ENCODE measurements around the gene SCAMP1. TPM values are rescaled to one million over a fixed set of nuclear protein-coding genes. Genes with fewer than 3 reads are reported as not detected.

SCAMP1 gene
- total and polyA plus RNA-seq, 4 experiments from 2014 or later = 28.9 to 38.3 (median 31.7) TPM

DNA sequence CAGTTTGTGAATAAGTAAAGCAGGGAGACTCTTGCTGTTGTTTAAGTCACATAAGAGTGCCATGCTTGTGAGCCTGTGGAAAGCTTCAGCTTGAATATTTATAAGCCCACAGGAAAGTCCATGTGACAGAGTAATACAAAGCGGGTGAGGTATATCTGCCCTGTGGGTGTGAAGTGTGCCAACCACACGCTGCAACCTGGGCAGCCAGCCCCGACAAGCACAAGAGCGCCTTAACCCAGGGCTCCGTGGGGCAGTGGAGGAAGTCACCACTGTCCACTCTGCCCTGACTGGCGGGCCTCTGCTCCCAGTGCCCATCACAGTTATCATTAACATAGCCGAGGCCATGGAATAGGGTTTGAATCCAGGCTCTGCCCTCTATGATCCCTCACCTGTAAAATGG is 132.2 kb downstream of the SCAMP1 start:
- no peak for DNase-seq
- H3K4me1 Mint-ChIP-seq = no peaks in the 10 kb centered on the region
- H3K9me3 Mint-ChIP-seq = peaks cover 0 to 2% (median 0%) of the 10 kb centered on the region in 8 donors
- intact Hi-C loops (cut with micrococcal nuclease) = no loop called here
- Histone ChIP-seq H3K9me3 (ENCODE audit: control insufficient read depth in 1 of 2, low read length in 2 of 2) (no peaks in the 10 kb centered on the region), H3K27ac (ENCODE audit: low read depth, low read length) (no peak overlapping the region), H3K27me3 (ENCODE audit: insufficient read depth, low read length) (no peaks in the 10 kb centered on the region), H3K36me3 (ENCODE audit: insufficient read depth, low read length) (no peaks in the 10 kb centered on the region), H3K4me3 (ENCODE audit: low read length in 2 of 2) (no peak overlapping the region), H3K4me1 (ENCODE audit: insufficient read depth, low read length) (no peaks in the 10 kb centered on the region)
- no peak overlapping the region for H3K27ac Mint-ChIP-seq
- H3K36me3 Mint-ChIP-seq = peaks cover 5 to 19% of the 10 kb centered on the region in 2 donors
- no peak overlapping the region for H3K4me3 Mint-ChIP-seq
- CTCF ChIA-PET (ENCODE audit: partially characterized antibody) = no interaction called here
- H3K27me3 Mint-ChIP-seq = peaks cover 0 to 3% of the 10 kb centered on the region in 2 donors
- POLR2A ChIA-PET (ENCODE audit: partially characterized antibody) = no interaction called here

DNA sequence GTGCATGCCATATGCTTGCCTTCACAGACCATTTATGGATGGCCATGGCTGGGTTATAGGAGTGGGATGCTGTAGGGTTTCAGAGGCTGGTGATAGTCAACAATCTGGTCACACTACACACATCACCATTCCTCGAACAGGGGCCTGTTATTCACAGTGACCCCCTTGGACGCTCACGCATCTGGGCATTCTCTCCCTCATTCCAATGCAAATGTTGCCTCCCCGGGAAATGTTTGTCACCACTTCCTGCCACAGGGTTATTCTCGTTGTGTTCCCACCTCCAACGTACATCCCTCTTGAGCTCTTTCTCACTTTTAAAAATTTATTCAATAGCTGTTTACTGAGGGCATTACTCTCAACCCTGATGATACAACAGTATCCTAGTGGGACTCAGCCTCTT is 135.4 kb downstream of the SCAMP1 start:
- H3K9me3 Mint-ChIP-seq = peaks cover 0 to 2% (median 0%) of the 10 kb centered on the region in 8 donors
- CTCF ChIA-PET (ENCODE audit: partially characterized antibody) = interaction anchor here (1.2 kb wide), 2 partner anchors 10 to 28 kb away, joined by 3 read pairs; no protein-coding TSS in a partner anchor

DNA sequence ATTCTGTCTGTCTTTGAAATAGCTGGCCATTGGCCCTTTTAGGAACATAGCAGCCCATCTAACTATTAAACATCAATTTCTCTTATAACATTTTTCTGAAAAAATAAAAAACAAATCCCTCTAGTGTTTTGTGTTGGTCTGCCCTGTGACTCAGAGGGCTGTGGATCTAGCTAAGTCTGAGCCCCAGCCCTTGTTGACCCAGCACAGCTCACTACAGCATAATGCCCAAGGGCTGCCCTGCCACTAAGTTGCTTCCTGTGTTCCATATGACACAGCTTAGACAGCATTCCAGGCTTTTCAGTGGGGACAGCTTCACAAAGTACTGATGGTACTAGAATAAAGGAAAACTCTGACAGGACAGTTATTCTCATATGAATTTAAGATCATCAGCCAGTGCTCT is 136.0 kb downstream of the SCAMP1 start:
- Histone ChIP-seq H3K4me3 (ENCODE audit: low read length in 2 of 2) (no peak overlapping the region), H3K27me3 (ENCODE audit: insufficient read depth, low read length) (no peaks in the 10 kb centered on the region), H3K4me1 (ENCODE audit: insufficient read depth, low read length) (no peaks in the 10 kb centered on the region), H3K27ac (ENCODE audit: low read depth, low read length) (no peak overlapping the region), H3K9me3 (ENCODE audit: control insufficient read depth in 1 of 2, low read length in 2 of 2) (no peaks in the 10 kb centered on the region), H3K36me3 (ENCODE audit: insufficient read depth, low read length) (no peaks in the 10 kb centered on the region)
- intact Hi-C loops (cut with micrococcal nuclease) = no loop called here
- POLR2A ChIA-PET (ENCODE audit: partially characterized antibody) = no interaction called here
- H3K27ac Mint-ChIP-seq = peak overlapping the region in 1 of 7 donors; percentile 50
- no peak overlapping the region for H3K4me3 Mint-ChIP-seq
- H3K27me3 Mint-ChIP-seq = peaks cover 17 to 29% of the 10 kb centered on the region in 2 donors
- CTCF ChIA-PET (ENCODE audit: partially characterized antibody) = interaction anchor here (1.2 kb wide), 2 partner anchors 9 to 28 kb away, joined by 3 read pairs; no protein-coding TSS in a partner anchor
- no peaks in the 10 kb centered on the region for H3K36me3 Mint-ChIP-seq
- H3K4me1 Mint-ChIP-seq = no peaks in the 10 kb centered on the region
- H3K9me3 Mint-ChIP-seq = peaks cover 0 to 2% (median 0%) of the 10 kb centered on the region in 8 donors
- no peak for DNase-seq

More for the DNA sequence above, 135.4 kb downstream of the SCAMP1 start:
- no peaks in the 10 kb centered on the region for H3K4me1 Mint-ChIP-seq
- H3K4me3 Mint-ChIP-seq = no peak overlapping the region
- H3K27ac Mint-ChIP-seq = peak overlapping the region in 1 of 7 donors; percentile 50
- peaks cover 17 to 26% of the 10 kb centered on the region in 2 donors for H3K27me3 Mint-ChIP-seq
- intact Hi-C loops (cut with micrococcal nuclease) = no loop called here
- no peak overlapping the region for H3K27ac ChIP-seq (ENCODE audit: low read depth, low read length)
- no peaks in the 10 kb centered on the region for H3K9me3 ChIP-seq (ENCODE audit: control insufficient read depth in 1 of 2, low read length in 2 of 2)
- DNase-seq = no peak
- no peaks in the 10 kb centered on the region for H3K36me3 ChIP-seq (ENCODE audit: insufficient read depth, low read length)
- no peak overlapping the region for H3K4me3 ChIP-seq (ENCODE audit: low read length in 2 of 2)
- H3K27me3 ChIP-seq (ENCODE audit: insufficient read depth, low read length) = no peaks in the 10 kb centered on the region
- POLR2A ChIA-PET (ENCODE audit: partially characterized antibody) = no interaction called here
- H3K36me3 Mint-ChIP-seq = peaks cover 0 to 2% of the 10 kb centered on the region in 2 donors
- no peaks in the 10 kb centered on the region for H3K4me1 ChIP-seq (ENCODE audit: insufficient read depth, low read length)

DNA sequence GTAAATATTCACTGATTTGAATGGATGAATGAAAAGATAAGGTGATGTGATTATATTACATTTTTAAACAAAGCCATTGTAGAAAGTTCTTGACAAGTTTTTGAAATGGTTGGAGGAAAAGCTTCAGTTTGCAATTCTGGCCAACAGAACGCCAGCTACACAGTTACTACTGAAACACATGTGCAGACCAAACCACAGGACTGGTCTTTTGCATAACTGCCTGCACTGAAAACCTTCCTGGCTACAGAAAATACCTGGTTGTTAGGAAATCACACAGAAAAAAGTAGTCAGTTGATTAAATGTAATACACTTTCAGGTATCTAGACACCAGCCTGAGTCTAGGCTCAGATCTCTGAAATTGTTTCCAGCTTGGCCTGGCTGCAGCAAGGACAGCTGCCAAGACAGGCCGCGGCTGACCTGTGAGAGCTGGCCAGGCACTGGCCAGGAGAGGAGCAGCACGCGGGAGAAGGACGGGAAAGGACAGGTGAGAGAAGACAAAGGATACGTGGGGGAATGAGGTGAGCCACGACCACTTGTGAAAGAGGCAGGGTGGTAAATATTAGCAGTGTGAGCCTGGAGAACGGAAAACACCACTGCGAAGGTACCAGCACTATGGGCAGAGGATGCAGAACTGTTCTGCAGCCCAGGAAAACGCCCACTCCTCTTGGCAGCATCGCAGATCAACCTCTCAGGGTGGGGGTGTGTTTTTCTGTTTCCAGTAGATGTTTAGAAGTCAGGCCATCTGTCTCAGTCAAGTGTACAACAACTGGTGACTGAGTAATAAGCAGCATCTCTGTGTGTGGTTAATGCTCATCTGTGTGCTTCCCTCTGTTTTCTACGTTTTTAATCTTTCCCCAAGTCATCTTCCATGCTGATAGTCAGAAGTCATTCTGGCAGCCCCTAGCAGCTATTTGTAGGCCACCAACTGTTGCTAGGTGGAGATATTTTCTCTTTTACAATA is 137.4 kb downstream of the SCAMP1 start:
- Mint-ChIP-seq H3K9me3 (peaks cover 0 to 2% (median 0%) of the 10 kb centered on the region in 8 donors), H3K36me3 (no peaks in the 10 kb centered on the region), H3K4me3 (no peak overlapping the region), H3K4me1 (no peaks in the 10 kb centered on the region), H3K27me3 (peaks cover 23 to 38% of the 10 kb centered on the region in 2 donors), H3K27ac (no peak overlapping the region)
- Histone ChIP-seq H3K4me1 (ENCODE audit: insufficient read depth, low read length) (no peaks in the 10 kb centered on the region), H3K9me3 (ENCODE audit: control insufficient read depth in 1 of 2, low read length in 2 of 2) (no peaks in the 10 kb centered on the region), H3K36me3 (ENCODE audit: insufficient read depth, low read length) (no peaks in the 10 kb centered on the region), H3K27me3 (ENCODE audit: insufficient read depth, low read length) (peaks cover 9% of the 10 kb centered on the region), H3K27ac (ENCODE audit: low read depth, low read length) (no peak overlapping the region), H3K4me3 (ENCODE audit: low read length in 2 of 2) (no peak overlapping the region)
- intact Hi-C loops (cut with micrococcal nuclease) = no loop called here
- POLR2A ChIA-PET (ENCODE audit: partially characterized antibody) = no interaction called here
- DNase-seq = no peak
- CTCF ChIA-PET (ENCODE audit: partially characterized antibody) = no interaction called here

DNA sequence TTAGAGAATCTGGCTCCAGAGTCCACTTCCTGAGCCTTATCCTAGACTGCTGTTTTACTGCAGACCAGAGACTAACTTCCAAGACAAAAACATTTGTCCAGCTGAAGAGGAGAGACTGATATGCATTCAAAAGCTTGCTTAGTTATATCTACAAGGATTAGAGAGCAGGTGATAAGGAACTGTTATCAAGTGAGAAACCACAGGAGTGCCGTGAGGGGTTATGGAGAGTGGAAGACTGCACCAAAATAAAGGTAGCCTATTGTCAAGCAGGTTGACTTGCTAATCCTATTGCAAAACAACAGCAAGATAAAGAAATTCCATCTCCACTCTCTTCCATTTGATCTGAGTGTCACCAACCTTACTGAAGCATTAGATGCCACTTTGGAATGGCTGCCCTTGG is 139.1 kb downstream of the SCAMP1 start:
- no peak overlapping the region for H3K4me3 Mint-ChIP-seq
- intact Hi-C loops (cut with micrococcal nuclease) = no loop called here
- ChIA-PET CTCF (ENCODE audit: partially characterized antibody) (no interaction called here), POLR2A (ENCODE audit: partially characterized antibody) (no interaction called here)
- peaks cover 0 to 2% (median 0%) of the 10 kb centered on the region in 8 donors for H3K9me3 Mint-ChIP-seq
- DNase-seq = no peak
- no peaks in the 10 kb centered on the region for H3K36me3 Mint-ChIP-seq
- H3K4me1 Mint-ChIP-seq = no peaks in the 10 kb centered on the region
- H3K4me1 ChIP-seq (ENCODE audit: insufficient read depth, low read length) = no peaks in the 10 kb centered on the region
- H3K27ac Mint-ChIP-seq = no peak overlapping the region
- no peak overlapping the region for H3K4me3 ChIP-seq (ENCODE audit: low read length in 2 of 2)
- no peak overlapping the region for H3K27ac ChIP-seq (ENCODE audit: low read depth, low read length)
- no peaks in the 10 kb centered on the region for H3K36me3 ChIP-seq (ENCODE audit: insufficient read depth, low read length)
- H3K27me3 Mint-ChIP-seq = peaks cover 23 to 45% of the 10 kb centered on the region in 2 donors
- no peaks in the 10 kb centered on the region for H3K9me3 ChIP-seq (ENCODE audit: control insufficient read depth in 1 of 2, low read length in 2 of 2)
- H3K27me3 ChIP-seq (ENCODE audit: insufficient read depth, low read length) = peaks cover 10% of the 10 kb centered on the region

DNA sequence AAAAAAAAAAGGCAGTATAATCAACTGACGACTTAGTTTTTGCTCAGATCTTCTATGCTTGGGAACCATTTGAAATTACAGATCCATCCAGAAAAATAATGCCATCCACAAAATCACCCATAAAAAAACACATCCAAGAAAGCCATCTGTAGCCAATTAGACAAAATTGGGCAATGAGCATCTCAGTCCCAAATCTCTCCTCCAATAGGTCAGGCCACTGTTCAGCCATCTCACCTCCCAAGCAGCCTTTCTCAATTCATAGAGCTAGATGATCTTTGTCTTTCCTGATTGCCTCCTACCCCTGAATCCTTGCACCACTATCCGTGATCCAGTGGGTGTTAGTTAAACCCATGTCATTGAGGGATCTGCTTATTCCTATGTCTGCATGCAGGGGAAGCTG is 139.6 kb downstream of the SCAMP1 start:
- no peak overlapping the region for H3K4me3 Mint-ChIP-seq

DNA sequence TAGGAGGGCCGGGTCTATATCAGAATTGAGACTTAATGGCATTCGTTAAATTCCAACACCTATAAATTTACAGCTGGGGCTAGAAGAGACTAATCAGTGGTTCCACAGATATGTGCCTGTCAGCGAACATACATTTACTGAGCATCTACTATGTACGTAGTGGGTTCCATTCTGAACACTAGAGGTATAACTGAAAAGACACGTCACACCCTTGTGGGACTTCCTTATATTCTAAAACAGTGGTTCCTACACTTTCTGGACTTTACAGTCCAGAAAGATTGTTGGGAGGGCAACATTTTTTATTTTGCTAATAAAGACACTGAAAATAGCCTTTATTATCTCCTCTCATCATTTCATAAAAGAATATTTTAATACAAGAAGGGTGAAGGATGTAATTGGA is 140.5 kb downstream of the SCAMP1 start:
- H3K4me3 Mint-ChIP-seq = no peak overlapping the region
- Histone ChIP-seq H3K27ac (ENCODE audit: low read depth, low read length) (no peak overlapping the region), H3K4me3 (ENCODE audit: low read length in 2 of 2) (no peak overlapping the region), H3K9me3 (ENCODE audit: control insufficient read depth in 1 of 2, low read length in 2 of 2) (no peaks in the 10 kb centered on the region), H3K4me1 (ENCODE audit: insufficient read depth, low read length) (no peaks in the 10 kb centered on the region), H3K27me3 (ENCODE audit: insufficient read depth, low read length) (peaks cover 10% of the 10 kb centered on the region), H3K36me3 (ENCODE audit: insufficient read depth, low read length) (no peaks in the 10 kb centered on the region)
- peaks cover 26 to 50% of the 10 kb centered on the region in 2 donors for H3K27me3 Mint-ChIP-seq
- intact Hi-C loops (cut with micrococcal nuclease) = no loop called here
- H3K27ac Mint-ChIP-seq = no peak overlapping the region
- ChIA-PET CTCF (ENCODE audit: partially characterized antibody) (no interaction called here), POLR2A (ENCODE audit: partially characterized antibody) (no interaction called here)
- no peaks in the 10 kb centered on the region for H3K36me3 Mint-ChIP-seq
- no peak for DNase-seq
- no peaks in the 10 kb centered on the region for H3K9me3 Mint-ChIP-seq
- H3K4me1 Mint-ChIP-seq = no peaks in the 10 kb centered on the region

More for the DNA sequence above, 139.6 kb downstream of the SCAMP1 start:
- Histone ChIP-seq H3K4me3 (ENCODE audit: low read length in 2 of 2) (no peak overlapping the region), H3K4me1 (ENCODE audit: insufficient read depth, low read length) (no peaks in the 10 kb centered on the region), H3K27ac (ENCODE audit: low read depth, low read length) (no peak overlapping the region), H3K36me3 (ENCODE audit: insufficient read depth, low read length) (no peaks in the 10 kb centered on the region), H3K27me3 (ENCODE audit: insufficient read depth, low read length) (peaks cover 10% of the 10 kb centered on the region), H3K9me3 (ENCODE audit: control insufficient read depth in 1 of 2, low read length in 2 of 2) (no peaks in the 10 kb centered on the region)
- intact Hi-C loops (cut with micrococcal nuclease) = no loop called here
- H3K4me1 Mint-ChIP-seq = no peaks in the 10 kb centered on the region
- H3K27ac Mint-ChIP-seq = no peak overlapping the region
- peaks cover 24 to 48% of the 10 kb centered on the region in 2 donors for H3K27me3 Mint-ChIP-seq
- CTCF ChIA-PET (ENCODE audit: partially characterized antibody) = no interaction called here
- POLR2A ChIA-PET (ENCODE audit: partially characterized antibody) = no interaction called here
- peaks cover 0 to 2% (median 0%) of the 10 kb centered on the region in 8 donors for H3K9me3 Mint-ChIP-seq
- DNase-seq = no peak
- H3K36me3 Mint-ChIP-seq = no peaks in the 10 kb centered on the region

Data from CD4-positive, alpha-beta memory T cell (primary cell).